HFF-Myc (cell line): ENCODE results near the gene PEMT.
A peak's percentile ranks its signal among the peaks of the same experiment; 100 is the strongest.

Experiments
- DNase-seq: peaks from one replicate; pipeline ENCODE4 v3.0.0-alpha.2; 2011; ENCODE audit warnings: low read depth; ENCODE audit errors: extremely low read depth
- H3K4me3 ChIP-seq: replicated peaks from 2 replicates; pipeline ENCODE4 v1.5.1; 2011; ENCODE audit warnings: low read depth, mild to moderate bottlenecking, control low read depth, low read length
- TF ChIP-seq, protein P1 (sequence below): IDR thresholded peaks from 2 replicates; pipeline ENCODE4 v1.5.1; 2012; ENCODE audit warnings: mild to moderate bottlenecking, low read depth, low read length, control low read depth; ENCODE audit errors: missing control alignments

PEMT gene

DNA sequence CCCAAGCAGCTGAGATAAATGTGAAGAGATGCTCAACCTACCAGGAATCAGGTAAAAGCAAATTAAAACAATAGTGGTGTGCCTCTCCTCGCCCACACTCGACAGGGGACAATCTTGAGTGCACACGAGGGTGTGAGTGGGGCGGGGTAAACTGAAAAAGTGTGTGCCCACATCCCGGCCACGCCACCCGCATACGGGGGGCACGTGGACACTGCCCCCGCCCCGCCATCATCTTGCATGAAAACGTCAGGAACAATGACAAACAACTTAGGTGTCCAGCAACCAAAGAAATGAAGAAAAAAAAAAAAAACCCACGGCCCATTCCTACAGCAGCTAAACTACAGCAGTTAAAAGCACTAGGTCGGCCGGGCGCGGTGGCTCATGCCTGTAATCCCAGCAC lies 14.1 kb downstream of the PEMT start:
- no peak overlapping the region for H3K4me3 ChIP-seq
- TF ChIP-seq, protein P1, sequence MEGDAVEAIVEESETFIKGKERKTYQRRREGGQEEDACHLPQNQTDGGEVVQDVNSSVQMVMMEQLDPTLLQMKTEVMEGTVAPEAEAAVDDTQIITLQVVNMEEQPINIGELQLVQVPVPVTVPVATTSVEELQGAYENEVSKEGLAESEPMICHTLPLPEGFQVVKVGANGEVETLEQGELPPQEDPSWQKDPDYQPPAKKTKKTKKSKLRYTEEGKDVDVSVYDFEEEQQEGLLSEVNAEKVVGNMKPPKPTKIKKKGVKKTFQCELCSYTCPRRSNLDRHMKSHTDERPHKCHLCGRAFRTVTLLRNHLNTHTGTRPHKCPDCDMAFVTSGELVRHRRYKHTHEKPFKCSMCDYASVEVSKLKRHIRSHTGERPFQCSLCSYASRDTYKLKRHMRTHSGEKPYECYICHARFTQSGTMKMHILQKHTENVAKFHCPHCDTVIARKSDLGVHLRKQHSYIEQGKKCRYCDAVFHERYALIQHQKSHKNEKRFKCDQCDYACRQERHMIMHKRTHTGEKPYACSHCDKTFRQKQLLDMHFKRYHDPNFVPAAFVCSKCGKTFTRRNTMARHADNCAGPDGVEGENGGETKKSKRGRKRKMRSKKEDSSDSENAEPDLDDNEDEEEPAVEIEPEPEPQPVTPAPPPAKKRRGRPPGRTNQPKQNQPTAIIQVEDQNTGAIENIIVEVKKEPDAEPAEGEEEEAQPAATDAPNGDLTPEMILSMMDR, result no peak
- no peak for DNase-seq

DNA sequence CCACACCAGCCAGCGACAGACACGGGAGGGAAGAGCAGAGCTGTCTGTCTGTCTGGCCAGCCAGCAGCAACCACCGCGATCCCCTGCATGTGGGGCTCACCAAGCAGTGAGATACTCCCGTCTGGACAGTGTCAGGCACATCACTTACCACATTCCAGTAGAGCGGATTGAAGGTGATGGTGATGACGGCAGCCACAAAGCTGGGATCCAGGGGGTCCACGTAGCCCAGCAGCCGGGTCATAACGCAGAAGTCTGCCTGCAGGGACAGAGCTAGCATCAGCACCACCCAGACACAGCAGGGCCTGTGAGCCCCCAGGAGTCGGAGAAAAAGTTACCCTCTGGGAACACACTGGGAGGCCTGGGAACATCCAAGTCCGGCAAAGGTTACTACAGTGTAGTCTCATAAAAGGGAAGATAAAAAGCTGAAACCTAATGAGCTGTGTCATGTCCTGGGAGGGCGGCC lies 14.7 kb downstream of the PEMT start:
- DNase-seq, result peak; percentile 56
- TF ChIP-seq, protein P1, result no peak
- H3K4me3 ChIP-seq, result no peak overlapping the region

DNA sequence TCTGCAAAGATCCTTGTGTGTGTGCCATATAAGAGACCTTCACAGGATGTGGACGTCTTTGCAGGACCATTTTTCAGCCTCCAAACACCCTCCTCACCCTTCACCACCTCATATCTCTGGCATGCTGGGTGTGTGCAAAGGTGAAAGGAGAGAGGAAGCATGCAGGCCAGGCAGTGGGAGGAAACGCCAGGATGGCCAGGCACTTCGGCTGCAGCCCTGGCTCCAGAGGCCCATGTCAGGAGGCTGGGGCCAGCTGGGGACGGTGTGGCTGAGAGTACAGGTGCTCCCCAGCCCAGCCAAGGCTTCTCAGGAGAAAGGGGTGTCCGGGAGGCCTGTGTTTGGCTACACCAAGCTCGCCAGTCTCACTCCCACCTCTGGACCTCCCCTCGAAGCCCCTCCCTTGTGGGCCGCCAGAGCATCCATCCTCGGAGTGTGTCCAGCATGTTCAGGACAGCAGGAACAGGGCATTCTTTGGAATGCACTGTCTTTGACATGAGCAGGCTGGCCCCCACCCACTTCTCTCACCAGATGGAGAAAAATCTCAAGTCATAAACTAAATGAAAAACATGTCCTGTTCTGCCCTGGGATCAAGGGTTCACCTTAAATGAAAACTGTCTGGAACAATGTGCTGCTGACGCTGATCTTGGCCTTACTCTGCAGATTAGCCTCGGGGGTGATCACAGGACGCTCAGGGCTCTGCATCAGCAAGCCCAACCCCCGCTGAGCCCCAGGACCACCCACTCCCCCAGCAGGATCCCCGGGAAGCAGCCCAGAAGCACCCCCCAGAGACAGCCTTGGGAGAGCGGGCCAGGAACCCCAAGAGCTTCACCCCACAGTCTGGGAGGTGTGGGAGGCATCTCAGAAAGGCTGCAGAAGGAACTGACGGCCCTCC lies 15.9 kb downstream of the PEMT start:
- H3K4me3 ChIP-seq, result 0 out of 2 replicates have a peak overlapping the region, but pooled peaks have one; percentile 3
- peak; percentile 92 for DNase-seq
- TF ChIP-seq, protein P1, result no peak

DNA sequence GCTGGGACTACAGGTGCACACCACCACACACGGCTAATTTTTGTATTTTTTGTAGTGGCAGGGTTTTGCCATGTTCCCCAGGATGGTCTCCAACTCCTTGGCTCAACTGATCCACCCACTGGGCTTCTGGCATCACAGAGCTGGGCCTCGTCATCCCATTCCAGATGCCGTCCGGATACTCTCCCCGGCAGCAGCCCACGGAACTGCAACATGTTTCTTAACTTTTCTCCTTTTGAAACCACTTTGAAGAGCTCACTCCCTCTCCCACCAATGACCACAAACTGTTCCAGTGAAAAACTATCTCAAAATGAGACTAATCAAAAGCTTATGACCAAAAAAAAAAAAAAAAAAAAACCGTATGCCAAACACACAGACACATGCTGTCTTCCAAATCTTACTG lies 17.6 kb downstream of the PEMT start:
- DNase-seq, result peak; percentile 67
- H3K4me3 ChIP-seq, result no peak overlapping the region
- TF ChIP-seq, protein P1, result no peak

DNA sequence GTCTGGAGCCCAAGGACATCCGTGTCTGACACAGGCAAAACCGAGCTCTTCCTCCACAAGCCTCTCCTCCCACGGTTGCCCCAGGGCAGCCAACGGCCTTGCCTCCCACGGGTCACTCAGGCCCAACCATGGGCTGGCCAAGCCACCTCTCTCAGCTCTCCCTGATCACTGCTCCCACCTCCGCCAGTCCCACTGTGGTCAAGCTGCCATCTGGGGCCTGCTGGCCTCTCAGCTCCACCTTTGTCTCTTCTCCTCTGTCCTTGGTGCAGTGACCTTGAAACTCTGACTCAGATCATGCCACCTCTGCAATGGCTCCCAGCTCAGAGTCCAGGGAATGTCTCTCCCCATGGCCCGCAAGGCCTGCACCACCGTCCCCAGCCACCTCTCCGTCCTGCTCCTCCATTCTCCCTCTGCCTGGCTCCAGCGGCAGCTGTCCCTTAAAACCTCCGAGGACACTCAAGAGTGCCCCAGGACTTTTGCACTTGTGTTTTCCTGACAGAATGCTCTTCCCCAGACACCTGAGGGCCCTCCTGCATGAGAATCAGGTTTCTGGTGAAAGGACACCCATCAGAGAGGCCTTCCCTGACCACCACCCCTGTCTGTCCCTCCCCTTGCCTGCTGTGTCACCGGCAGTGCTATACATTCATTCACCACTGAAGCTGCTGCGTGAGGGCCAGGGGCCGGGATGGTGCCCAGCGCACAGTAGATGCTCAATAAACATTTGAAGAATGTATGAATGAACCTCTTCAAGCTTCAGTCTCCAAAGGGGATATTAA lies 19.3 kb downstream of the PEMT start:
- no peak for DNase-seq
- H3K4me3 ChIP-seq, result no peak overlapping the region
- TF ChIP-seq, protein P1, result no peak

DNA sequence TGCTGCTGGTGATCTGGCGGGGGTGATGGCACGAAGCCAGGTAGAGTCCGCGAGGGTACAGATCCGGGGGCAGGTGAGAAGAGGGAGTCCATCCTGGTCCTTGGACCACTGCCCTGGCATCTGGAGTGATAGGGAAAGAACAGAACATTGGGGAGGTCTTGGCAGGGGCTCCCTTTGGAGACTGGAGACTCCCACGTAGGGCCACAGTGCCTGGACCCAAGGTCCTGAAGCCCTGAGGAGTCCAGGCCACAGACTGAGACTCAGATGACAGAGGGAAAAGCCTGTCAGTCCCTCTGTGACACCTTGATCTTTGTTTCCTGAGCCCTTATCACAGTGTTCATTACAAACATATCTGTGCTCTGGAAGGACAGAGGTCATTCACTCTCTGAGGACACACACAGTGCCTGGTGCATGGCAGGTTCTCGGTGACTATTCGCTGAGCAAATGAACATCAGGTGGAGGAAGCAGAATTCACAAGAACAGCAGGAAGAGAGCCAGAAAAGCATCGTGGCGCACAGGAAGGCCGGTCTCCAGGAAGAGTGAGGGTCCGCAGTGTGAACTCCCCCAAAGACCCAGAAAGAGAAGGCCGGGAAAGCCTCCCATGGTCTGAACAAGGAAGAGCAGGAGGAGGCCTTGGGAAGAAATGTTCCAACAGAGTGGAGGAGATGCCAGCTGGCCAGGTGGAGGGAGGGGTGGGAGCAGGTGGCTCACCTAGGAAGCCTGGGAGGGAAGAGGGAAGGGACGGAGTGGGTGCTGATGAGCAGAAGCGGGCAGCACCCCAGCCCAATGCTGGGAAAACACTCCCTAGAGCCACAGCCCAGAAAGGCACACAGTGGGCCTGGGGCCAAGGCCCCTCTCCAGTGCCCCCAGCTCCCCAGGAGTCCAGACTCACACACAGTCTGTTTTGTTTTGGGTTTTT lies 20.5 kb downstream of the PEMT start:
- DNase-seq, result no peak
- TF ChIP-seq, protein P1, result no peak
- no peak overlapping the region for H3K4me3 ChIP-seq
